Activated CD4-positive, CD25-positive, alpha-beta regulatory T cell treated with anti-CD3 and anti-CD28 coated beads, Interleukin-2, amount 50 U/mL, for 16 hours (primary cell): ENCODE results near the gene KCNN4.
"Not testable (repeated sequence)": the region's sequence is repeated elsewhere in the genome, so short reads cannot be mapped to it uniquely, and the experiment has no call there.

Experiments used
- DNase-seq: peaks from one replicate; pipeline ENCODE4 v3.0.0-alpha.2; 2020; ENCODE audit warnings: low read depth, low spot score

The KCNN4 gene

DNA sequence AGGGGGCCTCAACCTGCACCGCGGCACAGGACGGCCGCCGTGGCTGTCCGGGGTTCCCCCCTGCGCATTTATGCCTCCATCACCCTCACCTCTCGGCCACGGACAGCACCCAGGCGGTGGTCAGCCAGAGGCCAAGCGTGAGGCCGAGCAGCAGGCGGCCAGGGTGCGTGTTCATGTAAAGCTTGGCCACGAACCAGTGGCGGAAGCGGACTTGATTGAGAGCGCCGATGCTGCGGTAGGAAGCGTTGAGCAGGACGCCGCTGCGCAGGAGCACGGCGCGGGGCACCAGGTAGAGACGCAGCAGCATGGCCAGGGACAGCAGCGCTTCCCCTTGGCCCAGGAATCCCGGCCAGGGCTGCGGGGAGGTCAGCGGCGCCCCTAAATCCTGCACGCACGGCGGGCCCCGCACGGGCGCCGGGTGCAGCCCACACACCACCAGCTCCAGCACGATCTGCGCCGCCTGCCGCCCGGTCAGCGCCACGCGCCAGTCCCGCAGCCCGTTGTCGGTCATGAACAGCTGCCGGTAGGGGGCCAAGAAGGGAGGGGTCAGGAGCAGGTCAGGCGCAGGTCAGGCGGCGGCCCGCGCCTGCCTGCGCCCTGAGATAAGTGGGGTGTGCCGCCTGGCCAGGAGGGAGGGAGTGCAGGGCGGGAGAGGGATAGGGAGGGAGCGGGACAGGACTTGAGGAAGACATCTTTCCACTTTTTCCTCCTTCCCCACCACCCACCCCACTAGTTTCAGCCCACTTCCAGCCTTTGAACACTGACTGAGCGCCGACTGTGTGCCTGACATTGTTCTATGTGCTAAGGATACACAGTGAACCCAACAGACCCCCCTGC lies 6.5 kb downstream of the KCNN4 start:
- no peak for DNase-seq

DNA sequence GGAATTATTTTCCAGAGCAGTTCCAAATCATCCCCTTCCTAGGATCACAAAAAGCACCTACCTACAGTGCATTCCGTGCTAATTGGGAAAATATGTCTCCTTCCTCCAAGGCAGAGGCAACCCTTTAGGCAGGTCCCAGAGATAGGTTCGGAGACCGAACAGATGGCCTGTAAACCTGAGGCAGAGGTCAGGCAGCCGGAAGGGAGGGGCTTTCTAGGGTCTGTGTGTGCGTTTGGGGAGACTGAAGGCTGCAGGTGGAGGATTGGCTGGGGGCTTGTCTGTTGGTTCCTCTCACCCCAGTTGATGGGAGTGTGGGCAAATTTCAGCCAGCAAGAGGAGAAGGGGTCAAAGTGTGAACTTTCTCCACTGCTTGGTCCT lies 7.1 kb downstream of the KCNN4 start:
- DNase-seq: no peak

DNA sequence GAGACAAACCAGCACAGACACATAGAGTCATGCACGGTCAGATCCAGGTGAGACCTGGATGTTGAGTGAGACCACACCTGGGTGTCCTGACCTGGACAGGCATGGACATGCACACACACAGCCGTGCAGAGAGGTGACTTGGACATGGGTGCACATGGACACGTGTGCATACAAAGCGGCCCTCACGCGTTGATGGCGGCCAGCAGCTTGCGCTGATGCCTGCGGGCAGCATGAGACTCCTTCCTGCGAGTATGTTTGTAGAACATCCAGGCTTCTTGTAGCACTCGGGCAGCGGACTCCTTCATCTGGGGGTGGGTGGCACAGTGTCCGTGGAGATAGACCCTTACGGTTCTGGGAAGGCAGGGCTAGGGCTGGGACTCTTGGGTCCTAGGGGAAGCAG lies 11.5 kb downstream of the KCNN4 start:
- DNase-seq: no peak

DNA sequence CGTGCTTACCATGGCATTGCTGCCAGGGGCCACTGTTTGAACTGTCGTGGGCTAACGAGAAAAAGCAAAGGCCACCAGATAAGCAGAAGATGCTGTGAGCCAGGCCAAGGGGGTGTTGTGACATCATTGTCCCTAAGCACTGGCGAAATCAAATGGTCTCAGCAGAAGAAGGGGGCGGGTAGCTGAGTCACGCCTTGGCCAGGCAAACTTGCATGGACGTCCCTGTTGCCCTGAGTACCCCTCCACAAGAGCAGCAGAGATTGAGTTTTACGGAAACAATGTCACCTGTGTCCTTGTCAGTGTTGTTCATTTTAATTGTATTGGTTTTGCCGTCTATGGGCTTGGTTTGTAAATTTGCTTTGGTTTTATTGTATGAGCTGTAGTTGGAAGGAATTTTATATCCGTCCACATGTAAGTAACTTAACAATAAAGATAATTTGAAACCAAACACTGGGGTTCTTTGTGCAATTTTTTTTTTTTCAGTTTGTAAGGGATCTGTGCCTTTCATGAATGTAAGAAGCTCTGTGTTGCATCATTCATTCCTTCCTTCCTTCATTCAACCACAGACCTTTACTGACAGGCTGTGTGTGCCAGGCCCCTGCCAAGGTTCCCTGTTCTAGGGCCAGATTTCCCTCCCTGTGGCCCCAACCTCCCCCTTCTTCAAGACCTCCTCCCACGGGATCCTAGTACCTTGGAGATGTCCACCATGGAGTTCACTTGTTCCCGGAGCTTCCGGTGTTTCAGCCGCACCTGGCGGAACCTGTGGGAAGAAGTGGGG lies 12.3 kb downstream of the KCNN4 start:
- no peak for DNase-seq

DNA sequence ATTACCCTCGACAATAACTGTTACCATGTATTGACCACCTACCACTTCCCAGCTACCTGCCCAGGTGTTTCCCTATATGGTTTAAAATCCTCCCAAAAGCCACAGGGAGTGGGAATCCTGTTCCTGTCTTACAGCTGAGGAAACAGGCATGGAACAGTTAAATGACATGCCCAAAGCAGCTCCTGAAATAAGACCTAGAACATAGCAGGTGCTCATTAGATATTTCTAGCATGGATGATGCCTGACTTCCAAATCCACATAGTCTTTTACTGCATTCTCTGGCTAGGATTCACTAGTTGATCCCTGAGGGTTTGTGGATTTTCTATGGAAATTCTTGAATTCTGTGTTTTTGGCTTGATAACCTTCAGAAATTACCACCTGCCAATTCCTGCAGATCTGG lies 13.0 kb downstream of the KCNN4 start:
- no peak for DNase-seq

DNA sequence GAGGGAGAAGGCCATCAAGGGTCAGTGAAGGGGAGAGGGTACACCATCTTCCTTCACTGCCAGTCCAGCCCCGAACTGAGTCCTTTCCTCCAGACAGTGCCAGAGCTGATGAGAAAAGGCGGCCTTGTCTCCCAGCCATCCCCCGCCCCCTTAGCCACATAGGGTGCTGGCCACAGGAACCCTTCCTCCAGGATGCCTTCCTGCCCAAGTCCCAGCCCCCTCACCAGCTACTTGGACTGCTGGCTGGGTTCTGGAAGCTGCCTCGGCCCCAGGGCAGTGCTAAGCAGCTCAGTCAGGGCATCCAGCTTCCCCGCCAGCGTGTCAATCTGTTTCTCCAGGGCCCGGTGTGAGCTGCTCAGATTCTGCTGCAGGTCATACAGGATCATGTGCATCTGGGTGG lies 13.5 kb downstream of the KCNN4 start:
- no peak for DNase-seq

DNA sequence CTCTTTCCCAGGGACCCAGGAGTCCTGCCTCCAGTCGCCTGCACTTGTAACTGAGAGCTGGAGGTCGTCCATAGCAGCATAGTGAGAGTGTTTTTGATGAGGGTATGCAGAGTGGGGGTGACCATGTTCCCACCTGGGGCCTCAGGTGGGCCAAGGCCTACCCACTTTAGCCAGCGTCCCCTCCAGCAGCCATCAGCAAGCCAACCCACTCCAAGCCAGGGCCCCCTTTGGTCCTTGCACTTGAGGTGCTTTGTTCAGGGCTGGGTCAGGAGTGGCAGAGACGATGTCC lies 14.1 kb downstream of the KCNN4 start:
- DNase-seq: no peak

DNA sequence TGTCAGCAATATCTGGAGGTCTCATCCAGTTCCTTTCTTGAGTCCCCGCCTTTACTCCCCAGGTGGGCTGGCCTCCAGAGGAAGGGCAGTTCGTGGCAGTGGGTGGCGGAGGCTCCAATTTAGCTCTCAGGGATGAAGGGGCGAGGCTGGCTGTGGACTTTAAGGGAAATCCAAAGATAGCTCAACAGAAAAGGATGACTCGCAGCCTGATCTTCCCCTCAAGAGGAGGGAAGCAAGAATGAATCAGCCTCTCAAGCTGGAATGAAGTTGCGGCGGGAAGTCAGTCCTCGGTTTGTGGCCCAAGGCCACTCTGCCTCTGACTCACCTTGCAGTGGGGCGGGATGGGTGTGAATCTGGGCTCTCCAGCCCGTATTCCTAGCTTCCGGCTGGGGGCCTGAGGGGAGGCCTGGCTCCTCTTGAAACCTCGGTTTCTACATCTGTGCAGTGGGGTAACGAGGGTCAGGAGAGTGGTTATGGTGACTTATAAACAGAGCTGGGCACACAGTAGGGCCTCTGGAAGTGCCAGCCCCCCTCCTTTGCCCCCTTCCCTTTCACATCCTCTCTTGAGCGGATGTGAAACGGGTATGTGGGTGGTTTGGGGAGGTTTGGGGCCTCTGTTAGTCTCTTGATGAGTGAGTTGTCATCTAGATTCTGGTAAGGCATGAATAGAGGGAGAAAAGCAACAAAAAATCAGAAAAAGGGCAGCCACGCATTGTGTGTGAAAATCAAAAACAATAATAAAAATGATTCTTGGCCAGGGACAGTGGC lies 15.5 kb downstream of the KCNN4 start:
- peak; percentile 57 for DNase-seq

DNA sequence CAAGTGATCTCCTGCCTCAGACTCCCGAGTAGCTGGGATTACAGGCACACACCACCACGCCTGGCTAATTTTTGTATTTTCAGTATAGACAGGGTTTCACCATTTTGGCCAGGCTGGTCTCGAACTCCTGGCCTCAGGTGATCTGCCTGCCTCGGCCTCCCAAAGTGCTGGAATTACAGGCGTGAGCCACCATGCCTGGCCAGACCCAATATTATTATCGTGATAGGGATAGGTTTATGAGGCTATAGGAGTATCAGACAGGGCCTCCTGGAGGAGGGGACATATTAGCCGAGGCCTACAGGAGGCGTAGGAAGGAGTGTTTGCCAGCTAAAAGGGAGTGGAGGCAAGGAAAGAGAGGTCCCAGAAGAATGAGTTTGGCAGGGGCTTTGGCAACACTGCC lies 16.1 kb downstream of the KCNN4 start:
- not testable (repeated sequence) for DNase-seq

DNA sequence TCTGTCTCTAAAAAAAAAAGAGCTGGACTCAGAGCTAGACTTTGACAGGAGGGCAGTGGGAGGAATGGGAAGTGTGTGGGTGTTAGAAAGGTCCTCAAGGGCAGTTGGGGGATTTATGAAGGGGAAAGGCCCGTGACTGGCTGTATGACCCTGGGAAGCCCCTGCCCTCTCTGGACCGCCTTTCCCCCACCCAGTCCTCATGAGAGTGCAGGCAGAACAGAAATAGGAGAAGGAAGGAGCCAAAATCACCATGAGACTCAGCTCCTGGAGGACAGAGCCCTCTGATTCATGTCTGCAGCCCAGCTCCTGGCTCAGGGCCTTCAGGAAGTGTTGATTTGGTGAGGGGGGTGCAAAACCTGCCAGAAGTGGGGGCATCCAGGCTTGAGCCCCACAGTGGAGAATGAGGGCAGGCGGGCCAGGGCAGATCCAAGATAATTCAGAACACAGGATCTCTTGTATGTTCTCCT lies 17.3 kb downstream of the KCNN4 start:
- no peak for DNase-seq

DNA sequence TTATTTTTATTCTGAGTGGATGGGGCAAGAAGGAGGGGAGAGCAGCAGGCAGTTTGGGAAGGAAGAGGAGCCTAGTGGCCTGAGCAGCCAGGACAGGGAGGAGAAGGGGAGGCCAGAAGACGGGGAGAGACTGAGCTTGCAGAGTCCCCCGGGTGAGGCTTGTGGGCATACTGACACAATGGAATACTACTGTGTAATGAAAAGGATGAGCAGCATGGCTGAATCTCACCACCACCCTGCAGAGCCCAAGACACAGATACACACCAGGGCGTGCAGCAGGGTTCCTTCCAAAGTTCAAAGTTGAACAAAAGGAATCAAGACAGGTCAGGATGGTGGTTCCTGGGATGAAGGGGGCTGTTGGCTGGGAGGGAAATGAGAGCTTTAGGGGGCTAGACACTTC lies 18.0 kb downstream of the KCNN4 start:
- no peak for DNase-seq

DNA sequence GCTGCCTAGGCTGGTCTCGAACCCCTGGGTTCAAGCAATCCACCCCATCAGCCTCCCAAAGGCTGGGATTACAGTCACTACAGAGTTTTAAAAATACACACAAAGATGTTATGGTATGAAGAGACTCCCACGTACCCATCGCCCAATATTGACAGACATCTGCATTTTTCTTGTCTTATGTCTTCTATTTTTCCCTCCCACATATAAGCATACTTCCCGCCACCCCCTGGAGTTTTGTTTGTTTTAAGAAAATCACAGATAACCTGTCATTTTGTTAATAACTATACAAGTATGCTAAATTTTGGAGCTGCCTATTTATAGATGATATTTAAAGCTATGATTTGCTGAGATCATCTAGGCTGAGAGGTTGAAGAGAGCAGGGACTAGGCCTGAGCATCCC lies 19.8 kb downstream of the KCNN4 start:
- DNase-seq: no peak

DNA sequence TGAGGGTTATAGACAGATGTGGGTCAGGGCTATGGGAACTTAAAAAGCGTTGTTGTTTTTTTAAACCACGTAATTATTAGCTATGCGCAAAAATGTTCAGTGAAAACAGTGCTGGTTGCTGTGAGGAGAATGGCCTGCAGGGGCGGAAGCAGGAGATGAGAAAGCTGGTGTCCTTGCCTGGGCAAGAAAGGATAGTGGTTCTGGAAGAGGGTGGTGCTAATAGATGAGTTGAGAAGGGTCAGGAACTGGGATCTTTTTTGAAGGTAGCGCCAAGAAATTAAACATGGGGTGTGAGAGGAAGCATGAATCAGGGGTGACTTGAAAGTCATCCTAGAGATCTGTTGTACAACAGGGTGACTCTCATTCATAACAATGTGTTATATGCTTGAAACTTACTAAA lies 21.3 kb downstream of the KCNN4 start:
- no peak for DNase-seq

DNA sequence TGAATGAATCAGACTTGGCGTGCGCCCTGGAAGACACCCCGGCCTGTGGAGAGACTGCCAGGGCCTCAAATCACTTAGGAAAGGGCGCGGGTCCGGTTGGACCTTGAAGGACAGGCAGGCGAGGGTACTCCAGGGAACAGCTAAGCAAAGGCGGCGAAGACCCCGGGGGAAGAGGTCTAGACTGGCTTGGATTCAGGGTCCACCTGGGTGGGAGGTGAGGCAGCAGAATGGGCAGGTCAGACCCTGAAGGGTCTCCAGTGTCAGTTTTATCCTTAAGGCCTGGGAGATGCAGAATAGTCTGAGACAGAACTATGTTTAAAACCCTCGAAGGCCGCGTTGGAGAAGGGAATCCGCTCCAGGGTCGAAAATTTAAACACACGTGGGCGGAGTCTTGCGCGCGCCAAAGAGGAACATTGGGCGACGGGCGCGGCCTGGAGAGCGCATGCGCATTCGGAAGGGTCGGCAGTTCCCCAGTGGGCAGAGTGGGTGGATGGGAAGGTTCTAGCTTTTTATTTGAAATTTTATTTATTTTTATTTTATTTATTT lies 25.4 kb downstream of the KCNN4 start:
- DNase-seq: peak; percentile 61

DNA sequence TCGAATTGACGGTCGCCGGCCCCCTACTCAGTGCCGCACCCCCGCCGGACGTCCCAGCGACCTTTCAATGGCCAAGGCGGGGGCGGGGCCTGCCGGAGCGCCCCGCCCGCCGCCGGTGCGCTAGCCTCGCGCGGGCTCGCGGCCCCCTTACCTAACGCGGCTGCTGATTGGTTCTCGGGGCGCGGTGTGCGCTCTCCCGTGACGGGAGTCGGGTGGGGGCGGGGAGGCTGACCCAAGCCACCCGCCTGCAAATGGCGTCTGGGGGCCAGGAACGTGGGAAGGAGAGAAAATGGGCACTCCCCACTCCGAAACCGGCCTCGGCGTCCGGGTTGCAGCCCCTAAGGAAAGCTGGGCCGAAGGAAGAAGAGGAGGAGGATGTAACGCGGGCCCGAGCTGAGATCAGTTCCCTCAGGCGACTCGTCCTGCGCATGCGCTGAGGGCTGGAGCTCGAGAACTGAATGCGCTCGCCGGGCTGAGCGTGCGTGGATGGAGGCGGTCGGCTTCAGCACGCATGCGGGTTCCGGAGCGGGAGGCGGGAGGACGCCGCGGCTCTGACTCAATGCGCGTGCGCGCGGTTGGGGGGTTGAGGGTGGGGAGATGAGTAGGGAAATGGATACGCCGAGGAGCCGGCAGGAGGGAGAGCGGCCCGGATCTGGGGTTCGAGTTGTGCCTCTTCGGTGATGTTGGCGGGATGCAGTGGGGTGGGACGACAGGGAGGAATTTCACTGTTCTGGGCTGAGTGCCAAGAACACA lies 26.1 kb downstream of the KCNN4 start, which contains the start of gene SMG9:
Gene SMG9, minus strand, starts transcription at position 460 of the 753 bp plus-strand sequence. CDS start 4,221 bp downstream, outside the sequence.
- DNase-seq: peak; percentile 98

DNA sequence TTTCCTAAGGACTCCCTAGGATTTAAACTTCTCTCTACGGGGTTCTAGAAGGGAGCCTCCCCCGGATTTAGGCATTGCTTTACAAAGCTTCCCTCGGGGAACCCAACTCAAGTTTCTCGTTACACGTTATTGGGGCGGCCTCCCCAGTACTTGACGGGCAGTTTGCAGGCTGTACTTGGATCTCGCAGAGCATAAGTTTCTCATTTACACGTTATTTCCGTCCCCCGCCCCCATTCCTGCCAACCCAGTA lies 26.6 kb downstream of the KCNN4 start:
- no peak for DNase-seq

DNA sequence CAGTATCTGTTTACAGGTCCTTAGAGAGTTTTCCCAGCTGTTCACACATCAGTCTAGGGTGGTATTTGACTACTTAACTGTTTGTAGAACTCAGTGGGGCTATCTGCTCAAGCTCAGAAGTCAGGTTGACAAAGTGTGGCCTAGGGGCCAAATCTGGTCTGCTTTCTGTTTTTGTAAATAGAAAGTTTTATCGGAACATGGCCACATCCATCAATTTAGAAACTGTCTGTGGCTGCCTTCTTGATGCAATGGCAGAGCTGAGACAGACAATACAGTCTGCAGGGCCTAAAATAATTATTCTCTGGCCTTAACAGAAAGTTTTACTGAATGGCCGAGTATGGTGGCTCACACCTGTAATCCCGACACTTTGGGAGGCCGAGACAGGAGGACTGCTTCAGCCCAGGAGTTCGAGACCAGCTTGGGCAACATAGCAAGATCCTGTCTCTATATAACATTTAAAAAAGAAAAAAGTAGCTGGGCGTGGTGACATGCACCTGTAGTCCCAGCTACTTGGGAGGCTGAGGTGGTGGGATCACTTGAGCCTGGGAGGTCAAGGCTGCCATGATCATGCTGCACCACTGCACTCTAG lies 28.4 kb downstream of the KCNN4 start:
- no peak for DNase-seq

DNA sequence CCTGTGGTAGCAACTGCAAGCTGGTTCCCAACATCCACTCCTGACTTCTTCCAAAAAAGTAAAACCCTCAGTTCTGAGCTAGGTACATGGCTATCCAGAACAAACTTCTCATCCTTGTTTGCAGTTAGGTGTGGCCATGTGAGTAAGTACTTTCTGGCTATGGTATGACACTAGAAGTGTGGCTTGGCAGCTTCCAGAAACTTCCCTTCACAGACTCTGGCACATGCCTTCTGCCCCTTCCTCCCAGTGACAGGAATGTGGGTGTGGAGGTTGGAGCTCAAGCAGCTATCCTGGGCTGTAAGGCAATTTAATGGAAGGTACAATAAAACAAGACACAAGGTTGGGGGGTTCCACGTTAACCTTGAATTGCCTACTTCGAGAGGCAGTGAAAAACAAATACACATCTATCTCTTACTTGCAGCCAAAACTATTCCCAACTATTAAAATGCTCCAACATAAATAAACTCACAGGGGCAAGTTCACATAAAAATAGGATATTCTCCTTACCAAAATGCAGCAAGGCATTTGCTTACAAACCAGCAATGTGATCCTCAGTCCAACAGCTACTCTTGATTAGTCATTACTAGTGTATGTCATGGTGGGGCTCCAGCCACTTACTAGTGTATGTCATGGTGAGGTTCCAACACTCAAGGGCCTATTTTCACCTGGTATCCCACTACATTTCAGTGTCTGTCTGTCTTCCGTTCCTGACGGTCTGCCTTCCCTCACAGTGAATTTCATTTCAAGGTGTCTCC lies 29.1 kb downstream of the KCNN4 start:
- no peak for DNase-seq

DNA sequence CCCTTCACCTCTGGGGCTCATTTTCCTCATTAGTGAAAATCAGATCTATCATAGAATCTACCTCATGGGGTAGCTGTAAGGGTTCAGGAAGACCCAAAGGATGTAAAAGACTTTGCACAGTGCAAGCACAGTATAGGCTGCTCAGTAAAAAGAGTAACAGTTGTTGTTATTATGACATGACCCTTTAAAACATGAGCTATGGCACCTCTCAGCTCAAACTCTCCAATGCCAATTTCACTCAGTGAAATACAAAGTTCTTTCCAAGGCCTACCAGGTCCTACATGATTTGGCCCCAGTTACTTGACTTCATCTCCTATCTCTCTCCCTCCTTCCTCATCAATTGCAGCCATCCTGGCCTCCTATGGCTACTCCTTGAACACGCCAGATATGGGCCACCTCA lies 30.9 kb downstream of the KCNN4 start:
- DNase-seq: no peak

DNA sequence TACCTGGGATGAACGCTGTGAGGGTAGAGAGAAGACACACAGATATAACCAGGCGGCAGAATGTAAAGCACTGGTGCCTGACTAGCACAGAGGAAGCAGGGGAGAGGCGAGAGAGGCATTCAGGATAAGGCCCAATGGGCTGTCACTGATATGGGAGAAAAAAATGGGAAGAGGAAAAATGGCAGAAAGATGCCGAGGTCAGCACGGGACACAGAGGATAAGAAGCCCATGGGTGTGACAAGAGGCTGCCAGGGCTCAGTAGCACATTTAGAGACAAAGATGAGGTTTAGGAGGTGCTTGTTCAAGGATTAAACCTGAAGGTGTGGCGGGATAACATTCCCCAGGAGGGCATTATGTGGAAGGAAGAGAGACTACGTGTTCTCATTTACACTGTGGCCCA lies 31.6 kb downstream of the KCNN4 start:
- DNase-seq: no peak

DNA sequence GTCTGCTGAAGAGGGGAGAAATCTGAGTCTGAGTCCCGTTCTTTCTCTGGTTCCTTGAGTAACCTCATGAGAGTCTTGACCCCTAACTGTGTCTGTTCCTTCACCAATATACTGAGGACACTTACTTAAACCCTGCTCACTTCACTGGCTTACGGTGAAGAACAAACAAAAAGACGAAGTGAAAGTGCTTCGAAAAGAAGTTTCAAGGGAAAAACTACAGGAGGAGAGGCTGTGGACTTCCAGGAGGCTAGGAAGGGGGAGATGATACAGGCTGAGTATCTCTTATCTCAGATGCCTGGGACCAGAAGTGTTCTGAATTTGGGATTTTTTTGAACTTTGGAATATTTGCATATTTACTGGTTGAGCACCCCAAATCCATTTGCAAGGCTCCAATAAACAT lies 32.1 kb downstream of the KCNN4 start:
- no peak for DNase-seq
